Bronchial smooth muscle cell (primary cell): Measurements from ENCODE around the gene MICALL2. TPM values are rescaled to one million over a fixed set of nuclear protein-coding genes. Genes with fewer than 3 reads are reported as not detected.

Experiments used
- total RNA-seq: library from RNA; depleted of rRNA; stranded (reverse); fragments of >200 nt; gene quantifications from 2 replicates; pipeline ENCODE4 v1.2.1, GENCODE V29; 2014

MICALL2 gene
- total RNA-seq: 17.2 and 18.1 TPM in 2 replicates

GRCh38 chr7:1458683-1459511, at the start of gene MICALL2:
TSS of gene MICALL2 (minus strand) at chr7:1459470. CDS start at chr7:1459326, 144 bp downstream.

GRCh38 chr7:1503816-1504775, 44.8 kb upstream of the MICALL2 start, which contains the start of gene INTS1:
TSS of gene INTS1 (minus strand) at chr7:1504389. CDS start at chr7:1503960, 429 bp downstream.

Other genes starting within 250 kb of the MICALL2 start
- gene UNCX, start 226.6 kb downstream of the MICALL2 start, total RNA-seq: not detected in 2 replicates
- gene INTS1, start 44.9 kb upstream of the MICALL2 start, total RNA-seq: 28.2 and 28.5 TPM in 2 replicates
- gene MAFK, start 71.2 kb upstream of the MICALL2 start, total RNA-seq: 11.2 and 12.5 TPM in 2 replicates
- gene TMEM184A, start 96.7 kb upstream of the MICALL2 start, total RNA-seq: under 0.01 and 0.09 TPM in 2 replicates
- gene PSMG3, start 110.6 kb upstream of the MICALL2 start, total RNA-seq: 22.7 and 23.6 TPM in 2 replicates
- 1.5 and 3.0 TPM in 2 replicates for gene ELFN1, start 210.8 kb upstream of the MICALL2 start, total RNA-seq